KMS-11 (cell line): ENCODE data around the gene SHB.

ENCODE experiments used
- H2AFZ ChIP-seq: fragments of 200-600 bp; sonication (generic); 2 replicates; pipeline ENCODE4 v1.6.1; 2016; ENCODE audit warnings: antibody characterized with exemption, mixed run types, low read depth
- H3K27ac ChIP-seq: fragments of 200-600 bp; sonication (generic); 2 replicates; pipeline ENCODE4 v1.6.1; 2016; ENCODE audit warnings: mild to moderate bottlenecking, mixed run types
- H3K27me3 ChIP-seq: fragments of 200-600 bp; sonication (generic); 2 replicates; pipeline ENCODE4 v1.6.1; 2017; ENCODE audit warnings: mild to moderate bottlenecking, low read depth, mixed run types, moderate library complexity; ENCODE audit not compliant: insufficient read depth
- H3K36me3 ChIP-seq: fragments of 200-600 bp; sonication (generic); 2 replicates; pipeline ENCODE4 v1.6.1; 2017; ENCODE audit warnings: mild to moderate bottlenecking, mixed run types; ENCODE audit not compliant: insufficient read depth
- H3K4me1 ChIP-seq: fragments of 200-600 bp; sonication (generic); 2 replicates; pipeline ENCODE4 v1.6.1; 2016; ENCODE audit warnings: mild to moderate bottlenecking, low read depth, mixed run types; ENCODE audit not compliant: poor library complexity, severe bottlenecking
- H3K4me2 ChIP-seq: fragments of 200-600 bp; sonication (generic); 2 replicates; pipeline ENCODE4 v1.7.0; 2016; ENCODE audit warnings: mild to moderate bottlenecking, mixed run types
- H3K4me3 ChIP-seq: fragments of 200-600 bp; sonication (generic); IDR thresholded peaks from 2 replicates; pipeline ENCODE4 v1.6.1; 2017; ENCODE audit warnings: low read depth, low read length, mixed read lengths; ENCODE audit not compliant: insufficient read depth
- H3K79me2 ChIP-seq: fragments of 200-600 bp; sonication (generic); 2 replicates; pipeline ENCODE4 v1.6.1; 2016; ENCODE audit warnings: low read depth, mixed run types; ENCODE audit not compliant: insufficient read depth
- H3K9ac ChIP-seq: fragments of 200-600 bp; sonication (generic); 2 replicates; pipeline ENCODE4 v1.6.1; 2016; ENCODE audit warnings: mild to moderate bottlenecking, mixed run types
- H4K20me1 ChIP-seq: fragments of 200-600 bp; sonication (generic); 2 replicates; pipeline ENCODE4 v1.6.1; 2016; ENCODE audit warnings: mild to moderate bottlenecking, mixed run types; ENCODE audit not compliant: insufficient read depth
- TF ChIP-seq, protein P1 (sequence below): fragments of 200-600 bp; sonication (generic); conservative IDR thresholded peaks from 2 replicates; pipeline ENCODE4 v1.6.1; 2017; ENCODE audit warnings: low read depth, mild to moderate bottlenecking, antibody characterized with exemption, low read length, moderate library complexity, mixed read lengths

The SHB gene

GRCh38 chr9:38107811-38108304 lies 38.8 kb upstream of the SHB start:
- Histone ChIP-seq H3K4me1 (no peaks in the 10 kb centered on the region), H3K4me2 (no peak overlapping the region), H3K79me2 (no peaks in the 10 kb centered on the region), H3K27ac (no peak overlapping the region), H2AFZ (no peak overlapping the region), H4K20me1 (no peaks in the 10 kb centered on the region), H3K9ac (no peak overlapping the region), H3K4me3 (no peak overlapping the region), H3K27me3 (no peaks in the 10 kb centered on the region), H3K36me3 (no peaks in the 10 kb centered on the region)
- TF ChIP-seq, protein P1, sequence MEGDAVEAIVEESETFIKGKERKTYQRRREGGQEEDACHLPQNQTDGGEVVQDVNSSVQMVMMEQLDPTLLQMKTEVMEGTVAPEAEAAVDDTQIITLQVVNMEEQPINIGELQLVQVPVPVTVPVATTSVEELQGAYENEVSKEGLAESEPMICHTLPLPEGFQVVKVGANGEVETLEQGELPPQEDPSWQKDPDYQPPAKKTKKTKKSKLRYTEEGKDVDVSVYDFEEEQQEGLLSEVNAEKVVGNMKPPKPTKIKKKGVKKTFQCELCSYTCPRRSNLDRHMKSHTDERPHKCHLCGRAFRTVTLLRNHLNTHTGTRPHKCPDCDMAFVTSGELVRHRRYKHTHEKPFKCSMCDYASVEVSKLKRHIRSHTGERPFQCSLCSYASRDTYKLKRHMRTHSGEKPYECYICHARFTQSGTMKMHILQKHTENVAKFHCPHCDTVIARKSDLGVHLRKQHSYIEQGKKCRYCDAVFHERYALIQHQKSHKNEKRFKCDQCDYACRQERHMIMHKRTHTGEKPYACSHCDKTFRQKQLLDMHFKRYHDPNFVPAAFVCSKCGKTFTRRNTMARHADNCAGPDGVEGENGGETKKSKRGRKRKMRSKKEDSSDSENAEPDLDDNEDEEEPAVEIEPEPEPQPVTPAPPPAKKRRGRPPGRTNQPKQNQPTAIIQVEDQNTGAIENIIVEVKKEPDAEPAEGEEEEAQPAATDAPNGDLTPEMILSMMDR, result no peak

DNA sequence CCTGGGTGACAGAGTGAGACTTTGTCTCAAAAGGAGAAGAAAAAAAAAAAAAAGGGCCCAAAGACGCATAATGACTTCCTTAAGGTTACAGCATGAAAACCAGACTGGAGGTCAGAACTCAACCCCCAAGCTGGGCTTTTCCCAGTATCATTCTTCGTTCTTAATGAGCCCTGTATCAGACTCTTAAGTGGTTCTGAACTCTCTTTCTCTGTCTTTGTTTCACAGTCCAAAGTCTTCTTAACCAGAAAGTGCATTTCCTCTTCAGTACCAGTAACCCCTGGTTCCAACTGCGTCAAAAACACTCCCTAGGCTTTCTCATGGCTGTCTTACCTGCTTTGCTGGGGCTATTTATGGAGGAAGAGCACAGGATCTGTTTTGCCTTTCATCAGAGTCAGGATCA lies 38.4 kb upstream of the SHB start:
- Histone ChIP-seq H3K9ac (no peak overlapping the region), H2AFZ (no peak overlapping the region)

DNA sequence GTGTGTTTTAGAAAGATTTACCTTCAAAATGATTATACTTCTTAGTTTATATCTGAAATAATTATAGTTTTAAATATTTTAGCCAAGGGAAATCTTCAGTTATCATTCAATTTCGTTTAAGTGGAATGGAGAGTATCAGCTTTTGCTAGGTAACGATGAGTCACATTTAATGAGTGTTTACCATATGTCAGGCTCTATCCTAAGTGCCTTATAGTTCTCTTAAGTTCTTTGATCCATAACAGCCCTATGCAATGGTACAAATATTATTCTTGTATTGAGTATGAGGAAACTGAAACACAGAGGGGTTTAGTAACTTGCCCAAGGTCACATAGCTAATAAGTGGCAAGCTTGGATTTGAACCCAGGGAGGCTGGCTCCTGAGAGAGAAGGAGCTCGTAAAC lies 37.5 kb upstream of the SHB start:
- Histone ChIP-seq H3K27ac (no peak overlapping the region), H3K4me3 (no peak overlapping the region), H2AFZ (no peak overlapping the region), H3K4me1 (no peaks in the 10 kb centered on the region), H3K9ac (no peak overlapping the region), H3K27me3 (no peaks in the 10 kb centered on the region), H3K4me2 (no peak overlapping the region), H3K79me2 (no peaks in the 10 kb centered on the region), H3K36me3 (no peaks in the 10 kb centered on the region), H4K20me1 (no peaks in the 10 kb centered on the region)
- TF ChIP-seq, protein P1, result no peak

More for the DNA sequence above, 38.4 kb upstream of the SHB start:
- Histone ChIP-seq H3K4me1 (no peaks in the 10 kb centered on the region), H3K4me3 (no peak overlapping the region), H3K36me3 (no peaks in the 10 kb centered on the region), H3K4me2 (no peak overlapping the region), H3K27ac (no peak overlapping the region), H3K79me2 (no peaks in the 10 kb centered on the region), H4K20me1 (no peaks in the 10 kb centered on the region), H3K27me3 (no peaks in the 10 kb centered on the region)
- TF ChIP-seq, protein P1, result no peak

- Histone ChIP-seq H3K27me3 (no peaks in the 10 kb centered on the region), H3K4me3 (no peak overlapping the region), H3K79me2 (no peaks in the 10 kb centered on the region), H4K20me1 (no peaks in the 10 kb centered on the region), H2AFZ (no peak overlapping the region), H3K4me1 (no peaks in the 10 kb centered on the region), H3K36me3 (no peaks in the 10 kb centered on the region), H3K9ac (no peak overlapping the region), H3K4me2 (no peak overlapping the region), H3K27ac (no peak overlapping the region)
- TF ChIP-seq, protein P1, result no peak
Measured at GRCh38 chr9:38103340-38103739, 34.3 kb upstream of the SHB start.
